NCI-H510A (cell line): Measurements from ENCODE around the gene IDNK.
"Not testable (repeated sequence)": the region's sequence is repeated elsewhere in the genome, so short reads cannot be mapped to it uniquely, and the experiment has no call there.

Source experiments
- DNase-seq: peaks from one replicate; lab custom pipeline; 2025; lab: John Stamatoyannopoulos, UW

Gene IDNK

DNA sequence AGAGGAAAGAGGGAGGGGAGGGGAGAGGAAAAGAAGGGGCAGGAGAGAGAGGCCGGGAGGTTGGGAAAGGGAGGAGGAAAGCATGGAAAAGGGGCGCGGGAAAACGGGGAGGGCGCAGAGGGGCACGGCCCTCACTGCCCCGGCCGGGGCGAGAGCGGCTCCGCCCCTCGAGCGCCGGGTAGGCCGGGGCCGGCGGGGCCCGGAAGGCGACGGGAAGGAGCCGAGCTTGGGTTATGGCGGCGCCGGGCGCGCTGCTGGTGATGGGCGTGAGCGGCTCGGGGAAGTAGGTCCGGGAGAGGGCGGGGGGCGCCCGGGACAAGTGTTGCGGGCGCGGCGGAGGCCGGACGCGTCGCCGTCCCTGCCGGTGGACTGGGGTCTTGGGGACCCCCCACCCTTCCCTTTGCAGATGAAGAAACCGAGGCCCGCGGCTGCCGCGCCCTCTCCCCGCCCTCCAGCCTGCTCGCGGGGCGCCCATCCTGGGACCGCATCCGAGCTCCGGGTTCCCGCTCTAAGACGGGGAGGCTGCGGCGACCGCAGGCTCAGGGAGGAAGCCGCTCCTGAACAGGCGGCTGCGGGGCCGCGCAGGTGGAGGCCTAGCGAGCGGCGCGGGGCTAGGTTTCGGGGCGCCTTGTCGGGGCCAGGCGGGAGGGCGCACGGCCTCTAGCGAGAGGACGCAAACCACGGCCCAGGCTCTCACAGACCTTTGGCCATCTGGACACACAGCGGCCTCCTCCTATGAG, at the start of gene IDNK:
Gene IDNK, plus strand, starts transcription at position 205 of the 740 bp plus-strand sequence. Its CDS starts 29 bp downstream, at position 234.
- DNase-seq = peak; percentile 73

DNA sequence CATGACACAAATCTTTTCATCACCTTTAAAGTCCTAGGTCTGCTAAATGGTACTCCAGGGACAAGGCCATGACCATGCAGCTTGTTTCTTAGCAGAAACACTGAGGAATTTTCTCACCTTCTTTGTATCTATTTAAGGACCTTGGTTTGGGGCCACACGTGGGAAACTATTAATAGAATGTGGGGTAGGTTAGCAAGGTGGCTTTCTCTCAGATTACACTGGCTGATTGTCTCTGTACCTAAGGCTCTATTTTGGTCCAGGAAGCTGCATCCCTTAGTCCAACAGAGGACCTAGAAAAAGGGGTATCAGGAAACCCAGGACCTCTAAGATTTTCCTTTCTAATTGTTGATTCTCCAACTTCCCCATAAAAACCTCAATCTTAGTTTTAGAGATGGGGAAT, 48.5 kb upstream of the IDNK start:
- no peak for DNase-seq

DNA sequence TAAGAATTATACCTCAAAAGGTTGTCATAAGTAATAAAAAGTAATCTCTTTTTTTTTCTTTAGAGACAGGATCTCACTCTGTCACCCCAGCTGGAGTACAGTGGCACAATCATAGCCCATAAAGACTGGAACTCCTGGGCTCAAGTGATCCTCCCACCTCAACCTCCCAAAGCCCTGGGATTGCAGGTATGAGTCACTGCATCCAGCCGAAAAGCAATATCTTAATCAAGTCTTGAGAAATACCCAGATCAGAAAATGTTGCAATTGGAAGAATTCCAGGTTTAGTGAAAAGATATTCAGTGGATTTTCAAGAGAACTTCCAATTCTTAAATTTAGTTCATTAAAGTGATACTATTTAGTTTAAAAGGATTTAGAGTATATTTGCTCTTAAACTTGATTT, 40.9 kb upstream of the IDNK start:
- no peak for DNase-seq

DNA sequence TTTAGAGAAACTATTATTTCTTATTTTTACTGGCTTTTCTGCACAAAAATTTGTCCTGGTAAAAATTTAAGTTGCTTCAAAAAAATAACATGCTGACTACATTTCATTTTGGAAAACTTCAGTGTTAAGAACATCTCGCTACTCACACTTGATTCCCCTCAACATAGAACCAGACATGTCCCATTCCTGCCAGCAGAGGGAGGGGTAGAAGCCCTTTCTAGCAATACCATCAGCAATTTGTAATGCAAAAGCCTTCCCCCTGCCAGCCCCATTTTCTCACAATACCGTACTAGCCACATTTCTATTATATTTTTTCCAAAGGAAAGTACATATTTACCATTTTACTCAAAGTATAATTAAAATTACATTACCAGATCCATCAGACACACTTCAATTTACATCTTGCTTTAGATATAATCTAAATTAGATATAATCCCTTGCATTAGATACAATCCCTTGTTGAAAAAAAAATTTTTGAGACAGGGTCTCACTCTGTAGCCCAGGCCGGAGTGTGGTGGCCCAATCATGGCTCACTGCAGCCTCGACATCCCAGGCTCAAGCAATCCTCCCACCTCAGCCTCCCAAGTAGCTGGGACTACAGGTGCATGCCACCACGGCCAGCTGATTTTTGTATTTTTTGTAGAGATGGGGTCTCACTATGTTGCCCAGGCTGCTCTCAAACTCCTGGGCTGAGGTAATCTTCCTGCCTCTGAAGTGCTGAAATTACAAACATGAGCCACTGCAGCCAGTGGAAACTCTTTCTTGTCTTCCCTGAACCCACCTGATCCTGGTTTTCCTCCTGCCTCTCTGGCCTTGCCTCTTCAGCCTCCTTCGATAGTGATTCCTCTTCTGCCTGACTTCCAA, 39.6 kb upstream of the IDNK start:
- no peak for DNase-seq

DNA sequence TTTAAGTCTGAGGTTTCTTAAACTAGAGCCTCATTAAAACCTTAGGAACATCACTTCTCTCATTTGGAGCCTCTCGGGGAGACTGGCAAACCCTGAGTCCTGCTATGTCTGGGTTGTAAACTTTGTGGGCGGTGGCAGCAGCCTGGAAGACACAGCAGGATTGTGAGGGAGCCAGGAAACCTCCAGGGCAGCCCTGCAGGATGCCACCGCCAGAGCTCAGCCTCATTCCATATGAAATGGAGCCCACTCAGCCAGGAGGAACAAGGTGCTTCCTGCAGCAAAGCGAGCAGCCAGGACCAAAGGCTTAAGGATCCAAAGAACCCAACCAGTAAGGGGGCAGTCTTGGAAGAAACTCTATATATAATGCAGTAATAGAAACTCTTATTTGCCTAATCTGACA, 37.9 kb upstream of the IDNK start:
- no peak for DNase-seq

DNA sequence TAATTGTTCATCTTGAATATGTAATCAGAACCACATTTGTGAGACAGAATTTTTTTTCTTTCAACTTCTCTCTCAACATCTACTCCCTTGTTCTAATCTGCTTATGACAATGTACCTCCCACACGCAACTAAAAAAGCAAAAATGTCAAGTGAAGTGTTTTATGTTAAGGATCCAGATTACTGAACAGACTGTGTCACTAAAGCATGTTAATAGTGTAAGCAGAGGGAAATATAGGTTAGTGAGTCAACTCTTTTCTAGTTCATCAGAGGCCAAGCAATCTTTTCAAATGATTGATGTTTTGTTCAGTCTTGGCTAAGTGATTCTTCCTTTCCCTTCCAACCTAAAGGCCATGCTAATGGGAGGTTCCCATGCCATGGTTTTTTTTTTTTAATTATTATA, 34.7 kb upstream of the IDNK start:
- no peak for DNase-seq

DNA sequence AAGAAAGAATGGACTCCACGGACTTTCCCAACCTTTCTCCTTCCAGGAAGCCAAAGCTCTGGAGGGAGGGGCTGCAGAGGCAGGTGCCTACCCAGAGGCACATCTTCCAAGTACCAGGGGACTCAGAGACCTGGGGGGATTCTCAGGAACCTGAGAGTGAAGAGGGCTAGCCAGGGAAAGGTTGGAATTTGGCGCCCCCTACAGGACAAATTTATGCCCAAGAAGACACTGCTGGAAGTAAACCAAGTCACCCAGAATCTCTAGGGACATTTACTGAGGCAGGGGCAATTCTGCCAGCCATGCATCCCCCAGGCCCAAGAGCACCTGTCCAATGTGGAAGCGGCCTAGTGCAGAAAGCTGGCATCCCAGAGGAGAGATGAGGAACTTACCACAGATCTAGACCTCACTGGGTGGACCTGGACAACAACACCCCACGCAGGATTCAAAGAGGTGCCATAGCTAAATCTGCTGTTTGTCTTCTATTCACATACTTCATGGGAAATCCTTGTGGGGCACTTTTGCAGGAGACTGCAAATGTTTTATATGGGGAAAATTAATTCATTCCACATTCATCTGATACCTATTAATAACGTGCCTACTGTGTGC, 25.9 kb upstream of the IDNK start:
- DNase-seq = no peak

DNA sequence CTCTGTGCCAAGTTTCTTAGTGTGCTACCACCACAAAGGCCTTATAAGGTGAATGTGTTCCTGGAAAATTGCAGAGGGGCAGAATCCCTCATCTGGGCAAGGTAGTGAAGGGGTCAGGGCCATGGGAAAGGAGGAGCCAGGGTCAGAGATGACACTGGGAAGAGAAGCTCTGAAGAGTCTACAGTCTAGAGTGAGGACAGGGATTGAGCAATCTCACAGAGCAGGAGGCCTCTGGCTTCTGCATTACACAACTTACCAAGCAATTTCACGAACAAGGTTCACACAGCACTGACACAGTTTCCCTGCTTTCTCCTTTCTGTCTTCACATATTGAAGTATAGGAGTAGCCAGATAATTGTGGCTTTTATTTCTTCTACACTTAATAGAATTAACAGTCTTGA, 24.5 kb upstream of the IDNK start:
- DNase-seq = no peak

DNA sequence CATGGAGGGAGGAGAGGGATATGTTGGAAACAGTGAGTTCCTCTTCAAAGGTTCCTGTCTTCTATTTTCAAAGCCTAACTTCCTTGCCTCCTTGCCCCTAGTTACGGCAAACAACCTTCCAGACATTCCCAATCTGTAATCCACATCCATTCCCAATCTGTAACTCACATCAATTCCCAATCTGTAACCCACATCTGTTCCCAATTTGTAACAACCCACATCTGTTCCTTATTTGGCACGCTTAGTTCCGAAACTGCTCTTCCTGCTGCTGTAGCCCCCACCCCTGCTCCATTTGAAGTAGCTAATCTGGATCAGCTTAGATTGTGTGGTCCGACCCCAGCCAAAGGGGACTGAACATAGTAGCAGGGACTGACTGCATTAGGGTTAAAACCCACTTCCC, 23.9 kb upstream of the IDNK start:
- no peak for DNase-seq

DNA sequence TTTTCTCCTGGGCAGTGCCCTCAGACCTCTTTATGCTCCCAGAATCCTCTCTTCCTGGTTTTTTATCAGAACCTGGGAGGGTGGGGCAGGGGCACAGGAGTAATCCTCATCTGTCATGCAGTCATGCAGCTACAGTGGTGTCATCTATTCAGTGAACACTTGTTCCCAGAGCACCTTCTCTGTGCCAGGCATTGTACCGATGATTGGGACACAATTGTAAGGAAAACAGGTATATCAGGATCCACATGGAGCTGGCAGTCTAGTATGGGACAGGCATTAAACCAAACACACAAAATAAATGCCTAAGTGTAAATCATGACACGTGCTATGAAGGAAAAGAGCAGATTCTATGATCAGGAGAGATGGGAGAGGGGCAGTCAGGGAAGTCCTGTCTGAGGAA, 21.5 kb upstream of the IDNK start:
- no peak for DNase-seq

DNA sequence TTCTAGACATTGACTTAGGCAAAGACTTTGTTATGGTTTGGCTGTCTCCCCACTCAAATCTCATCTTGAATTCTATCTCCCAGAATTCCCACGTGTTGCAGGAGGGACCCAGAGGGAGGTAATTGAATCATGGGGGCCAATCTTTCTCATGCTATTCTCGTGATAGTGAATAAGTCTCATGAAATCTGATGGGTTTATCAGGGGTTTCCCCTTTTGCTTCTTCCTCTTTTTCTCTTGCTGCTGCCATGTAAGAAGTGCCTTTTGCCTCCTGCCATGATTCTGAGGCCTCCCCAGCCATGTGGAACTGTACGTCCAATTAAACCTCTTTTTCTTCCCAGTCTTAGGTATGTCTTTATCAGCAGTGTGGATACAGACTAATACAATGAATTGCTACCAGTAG, 15.3 kb upstream of the IDNK start:
- not testable (repeated sequence) for DNase-seq

DNA sequence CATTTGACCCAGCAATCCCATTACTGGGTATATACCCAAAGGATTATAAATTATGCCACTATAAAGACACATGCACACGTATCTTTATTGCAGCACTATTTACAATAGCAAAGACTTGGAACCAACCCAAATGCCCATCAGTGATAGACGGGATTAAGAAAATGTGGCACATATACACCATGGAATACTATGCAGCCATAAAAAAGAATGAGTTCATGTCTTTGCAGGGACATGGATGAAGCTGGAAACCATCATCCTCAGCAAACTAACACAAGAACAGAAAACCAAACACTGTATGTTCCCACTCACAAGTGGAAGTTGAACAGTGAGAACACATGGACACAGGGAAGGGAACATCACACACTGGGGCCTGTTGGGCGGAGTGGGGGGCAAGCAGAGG, 9.6 kb upstream of the IDNK start:
- not testable (repeated sequence) for DNase-seq

DNA sequence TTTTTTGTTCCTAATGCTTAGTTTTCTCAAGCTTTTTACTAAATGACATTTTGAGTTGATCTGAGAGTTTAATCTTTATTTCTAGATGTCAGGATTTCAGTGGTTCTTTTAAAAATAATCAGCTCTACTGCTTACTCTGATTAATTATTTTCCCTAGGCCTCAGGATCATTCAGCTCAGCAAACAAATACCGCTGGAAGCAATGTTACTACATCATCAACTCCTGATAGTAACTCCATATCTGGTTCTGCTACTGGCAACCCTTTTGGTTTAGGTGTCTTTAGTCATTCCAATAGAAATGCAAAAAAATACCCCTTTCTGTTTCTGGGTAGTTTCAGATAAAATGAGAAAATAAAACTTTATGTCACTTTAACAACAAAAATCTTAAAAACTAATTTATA, 5.6 kb upstream of the IDNK start:
- no peak for DNase-seq

DNA sequence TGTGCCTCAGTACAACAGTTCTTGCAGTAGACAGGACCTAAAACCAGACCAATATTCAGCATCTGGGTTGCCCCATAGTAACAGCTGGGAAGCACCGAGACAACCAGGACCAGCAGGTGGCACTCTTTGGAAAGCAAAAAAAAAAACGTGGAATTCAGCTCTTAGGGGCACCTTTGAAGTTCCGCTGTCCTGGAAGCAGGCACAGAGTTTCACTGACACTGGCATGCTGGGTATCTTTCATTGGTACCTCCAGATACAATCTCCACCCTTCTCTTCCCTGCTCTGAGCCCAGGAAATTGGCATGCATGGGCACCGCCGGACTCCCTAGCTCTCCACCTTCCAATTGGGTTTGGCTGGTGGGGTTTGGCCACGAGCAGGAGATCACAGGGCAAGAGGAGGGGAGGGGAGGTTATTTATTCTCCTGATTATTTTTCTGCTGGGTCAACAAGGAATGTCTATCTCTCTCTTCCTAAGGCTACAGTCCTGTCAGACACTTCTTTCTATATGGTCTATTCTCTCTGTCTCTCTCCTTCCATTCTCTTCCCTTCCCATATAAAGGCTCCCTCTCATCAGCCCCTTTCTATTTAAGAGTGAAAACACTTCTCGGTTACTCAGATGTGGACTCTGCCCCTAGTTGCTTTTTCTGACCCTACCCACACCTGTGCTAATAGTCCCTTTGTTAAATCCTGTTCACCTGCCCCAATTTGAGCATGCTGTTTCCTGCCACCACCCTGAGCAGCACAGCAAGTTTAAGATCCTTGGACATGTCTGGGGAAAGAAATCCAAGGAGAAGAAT, 1.9 kb upstream of the IDNK start:
- no peak for DNase-seq

DNA sequence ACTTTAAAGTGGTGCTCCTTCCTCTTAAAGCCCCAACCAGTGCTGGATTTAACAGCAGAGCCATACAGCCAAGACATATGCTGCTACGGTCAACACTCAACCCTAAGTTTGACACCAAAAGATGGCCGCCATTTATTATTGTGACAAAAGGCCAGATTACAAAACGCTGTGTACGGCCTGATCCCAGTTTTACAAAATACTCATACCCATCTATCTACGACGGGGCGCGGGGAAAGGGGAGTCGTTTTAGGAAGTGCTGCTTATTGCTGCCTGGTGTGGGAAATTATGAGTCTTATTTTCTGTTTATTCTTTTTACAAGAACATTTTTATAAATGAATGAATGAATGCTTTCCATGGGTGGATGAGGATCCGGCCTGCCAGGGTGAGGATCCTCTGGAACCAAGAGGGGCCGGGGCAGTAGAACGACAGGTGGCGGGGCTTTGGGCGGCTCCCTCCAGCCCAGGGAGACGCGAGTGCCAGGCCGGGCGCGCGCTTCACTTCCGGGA, 457 bp upstream of the IDNK start:
- DNase-seq = no peak

DNA sequence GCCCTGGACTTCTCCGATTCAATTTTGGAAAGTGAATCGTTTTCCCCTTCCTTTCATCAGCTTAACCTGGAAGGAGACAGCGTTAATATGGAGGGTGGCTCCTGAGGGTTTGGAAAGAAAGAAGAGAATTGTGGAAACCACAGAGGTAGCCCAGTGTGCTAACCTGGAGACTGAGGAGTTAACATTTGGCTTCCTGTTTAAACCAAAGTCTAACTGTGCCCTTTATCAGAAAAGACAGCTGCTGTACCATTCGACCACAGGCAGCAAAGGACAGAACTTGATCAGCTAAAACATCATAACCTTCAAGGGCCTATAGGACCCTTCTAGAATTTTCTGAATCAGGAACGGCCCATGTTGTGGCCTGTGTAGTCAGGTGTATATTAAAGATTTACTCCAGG, 735 bp downstream of the IDNK start:
- DNase-seq = no peak

DNA sequence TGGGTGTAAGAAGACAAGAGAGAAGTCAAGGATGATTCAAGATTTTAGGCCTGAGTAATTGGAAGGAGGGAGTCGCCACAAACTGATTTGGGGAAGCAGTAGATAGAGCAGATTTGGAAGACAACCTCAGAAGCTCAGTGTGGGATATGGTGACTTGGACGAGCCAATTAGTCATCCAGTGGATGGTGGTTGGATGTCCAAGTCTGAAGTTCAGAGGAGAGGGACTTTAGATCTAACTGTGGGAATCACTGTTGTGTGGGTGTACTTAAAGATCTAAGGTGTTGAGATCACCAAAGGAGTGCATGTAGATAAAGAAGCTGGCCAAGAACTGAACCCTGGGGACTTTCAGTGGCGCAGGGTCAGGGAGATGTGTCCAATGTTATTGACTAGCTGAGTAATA, 2.2 kb downstream of the IDNK start:
- no peak for DNase-seq

DNA sequence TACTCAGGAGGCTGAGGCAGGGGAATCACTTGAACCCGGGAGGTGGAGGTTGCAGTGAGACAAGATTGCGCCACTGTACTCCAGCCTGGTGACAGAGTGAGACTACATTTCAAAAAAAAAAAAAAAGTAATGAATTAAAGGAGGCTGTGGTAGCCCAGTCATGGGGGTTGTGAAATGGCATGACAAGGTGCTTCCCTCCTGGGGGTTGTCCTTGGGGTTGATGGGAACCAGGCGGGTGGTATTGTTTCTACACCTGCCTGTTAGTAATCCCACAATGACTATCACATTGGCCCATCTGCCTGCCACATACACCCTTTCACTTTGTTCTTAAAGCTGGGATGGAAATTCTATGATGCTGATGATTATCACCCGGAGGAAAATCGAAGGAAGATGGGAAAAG, 5.6 kb downstream of the IDNK start:
- DNase-seq = no peak

DNA sequence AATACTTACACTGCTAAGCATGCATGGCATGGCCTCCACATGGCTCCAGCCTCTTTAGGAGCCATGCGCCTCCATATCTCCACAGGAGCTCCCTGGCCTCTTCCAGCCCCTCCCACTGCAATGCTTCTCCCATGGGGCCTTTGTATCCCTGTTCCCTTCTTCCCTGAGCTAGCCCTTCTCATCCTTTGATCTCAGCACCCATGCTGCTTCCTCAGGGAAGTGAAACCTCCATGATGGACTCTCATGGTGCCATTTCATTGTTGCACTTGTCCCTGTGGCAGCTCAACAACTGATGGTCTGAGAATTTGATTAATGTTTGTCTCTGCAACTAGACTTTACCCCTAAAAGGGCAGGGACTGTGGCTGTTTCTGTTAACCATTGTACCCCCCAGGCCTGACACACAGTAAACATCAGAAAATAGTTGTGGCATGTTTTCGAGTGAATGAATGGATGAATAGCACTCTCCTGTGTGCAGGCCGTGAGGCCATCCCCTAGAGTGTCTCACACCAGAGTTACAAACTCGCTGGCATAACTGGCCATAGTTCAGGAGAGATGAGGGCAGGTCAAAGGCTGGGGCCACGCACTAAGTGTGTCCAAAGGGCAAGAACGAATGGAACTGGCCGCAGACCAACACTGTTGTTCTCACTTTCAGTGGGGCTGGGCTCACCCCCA, 6.6 kb downstream of the IDNK start:
- no peak for DNase-seq

DNA sequence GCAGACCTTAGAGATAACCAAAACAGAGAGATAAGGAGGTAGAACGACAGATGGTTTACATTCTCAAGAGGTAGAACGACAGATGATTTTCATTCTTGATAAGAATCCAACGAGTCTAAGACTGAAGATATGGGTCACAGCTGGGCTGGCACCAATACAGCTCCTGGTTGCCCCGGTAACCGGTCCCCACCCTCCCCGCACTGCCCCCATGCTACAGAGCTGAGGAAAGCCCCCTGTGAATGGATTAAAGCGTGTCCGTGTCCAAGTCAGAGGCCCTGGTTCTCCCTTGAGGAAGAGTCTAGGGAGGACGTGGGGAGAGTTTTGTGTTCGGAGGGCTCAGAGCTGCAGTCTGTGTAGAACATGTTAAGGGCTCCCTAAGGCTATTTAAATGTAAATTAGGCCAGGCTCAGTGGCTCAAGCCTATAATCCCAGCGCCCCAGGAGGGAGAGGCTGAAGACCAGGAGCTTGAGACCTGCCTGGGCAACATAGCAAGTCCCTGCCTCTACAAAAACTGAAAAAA, 8.1 kb downstream of the IDNK start:
- DNase-seq = no peak

DNA sequence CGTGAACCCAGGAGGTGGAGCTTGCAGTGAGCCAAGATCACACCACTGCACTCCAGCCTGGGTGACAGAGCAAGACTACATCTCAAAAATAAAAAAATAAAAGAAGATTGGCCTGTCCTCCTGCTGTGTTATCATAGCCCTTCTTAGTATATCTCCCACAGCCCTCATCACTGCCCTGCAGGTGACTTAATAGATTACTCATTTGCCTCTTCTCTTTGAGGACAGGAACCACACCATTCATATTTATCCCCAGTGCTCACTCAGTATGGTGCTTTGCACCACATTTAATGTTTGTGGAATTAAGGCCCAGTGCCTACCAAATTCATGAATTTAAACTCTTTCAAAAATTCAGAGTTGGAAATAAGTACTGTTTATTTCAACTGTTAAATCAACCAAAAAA, 10.3 kb downstream of the IDNK start:
- no peak for DNase-seq
